ENCODE measurements around the gene TNFRSF8.
A peak's percentile ranks its signal among the peaks of the same experiment; 100 is the strongest.

The TNFRSF8 gene

DNA sequence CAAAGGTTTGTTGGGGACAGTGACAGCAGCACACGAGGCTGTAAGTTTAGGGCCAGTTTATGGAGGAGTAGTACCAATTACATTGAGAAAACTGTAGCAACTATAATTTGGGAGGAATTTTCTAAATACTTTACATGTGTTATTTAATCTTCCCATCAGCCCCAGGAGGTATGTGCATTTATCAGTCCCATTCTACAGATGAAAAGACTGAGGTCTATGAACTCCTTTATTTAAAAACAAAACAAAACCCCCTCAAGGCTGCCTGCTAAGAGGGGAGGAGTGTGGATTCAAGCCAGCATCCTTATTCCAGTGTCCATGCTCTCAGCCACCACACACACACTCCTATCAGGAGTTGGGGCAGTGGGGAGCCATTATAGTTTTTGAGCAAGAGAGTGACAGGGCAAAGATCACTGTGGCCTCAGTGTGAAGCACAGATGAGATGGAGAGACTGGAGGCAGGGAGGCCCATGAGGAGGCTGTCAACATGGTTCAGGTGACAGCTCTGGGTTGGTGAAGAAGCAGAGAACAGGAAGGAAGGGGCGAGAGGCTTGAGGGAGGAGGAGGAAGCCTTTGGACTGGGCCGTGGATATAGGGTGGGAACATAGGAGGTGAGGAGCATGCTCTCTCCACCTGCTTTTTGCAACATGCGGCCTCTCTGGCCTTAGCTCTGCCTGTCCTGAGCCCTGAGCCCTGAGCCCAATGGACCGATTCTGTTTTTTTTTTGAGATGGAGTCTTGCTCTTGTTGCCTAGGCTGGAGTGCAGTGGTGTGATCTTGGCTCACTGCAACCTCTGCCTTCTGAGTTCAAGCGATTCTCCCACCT lies 113.4 kb downstream of the TNFRSF8 start:
- no peak for DNase-seq (ENCODE audit: low read depth)

DNA sequence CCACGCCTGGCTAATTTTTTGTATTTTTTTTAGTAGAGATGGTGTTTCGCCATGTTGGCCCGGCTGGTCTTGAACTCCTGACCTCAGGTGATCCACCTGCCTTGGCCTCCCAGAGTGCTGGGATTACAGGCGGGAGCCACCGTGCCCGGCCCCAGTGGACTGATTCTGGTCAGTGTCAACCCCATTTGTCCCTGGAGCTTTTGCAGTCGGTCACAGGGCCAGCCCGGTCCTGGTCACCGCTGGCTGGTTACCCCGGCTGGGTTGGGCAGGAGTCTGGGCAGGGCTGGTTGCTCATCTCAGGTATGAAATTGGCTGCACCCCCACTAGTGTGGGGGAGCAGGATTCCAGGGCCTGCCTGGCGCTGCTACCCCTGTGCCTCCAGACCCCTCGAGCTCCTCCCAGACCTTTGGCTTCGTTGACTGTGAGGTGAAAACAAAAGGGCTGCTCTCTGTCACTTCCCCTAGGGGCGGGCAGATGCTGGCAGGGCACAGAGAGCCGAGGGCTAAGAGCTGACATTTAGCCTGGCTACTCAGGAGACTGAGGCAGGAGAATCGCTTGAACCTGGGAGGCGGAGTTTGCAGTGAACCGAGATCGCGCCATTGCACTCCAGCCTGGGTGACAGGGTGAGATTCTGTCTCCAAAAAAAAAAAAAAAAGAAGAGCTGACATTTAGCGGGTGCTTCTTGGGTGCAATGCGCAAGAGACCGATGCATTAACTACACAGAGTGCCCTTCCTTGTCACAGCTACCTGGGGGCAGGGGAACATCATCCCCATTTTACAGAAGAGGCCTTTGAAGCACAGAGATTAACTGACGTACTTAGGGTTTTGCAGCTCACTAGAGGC lies 114.3 kb downstream of the TNFRSF8 start:
- DNase-seq (ENCODE audit: low read depth), result no peak

DNA sequence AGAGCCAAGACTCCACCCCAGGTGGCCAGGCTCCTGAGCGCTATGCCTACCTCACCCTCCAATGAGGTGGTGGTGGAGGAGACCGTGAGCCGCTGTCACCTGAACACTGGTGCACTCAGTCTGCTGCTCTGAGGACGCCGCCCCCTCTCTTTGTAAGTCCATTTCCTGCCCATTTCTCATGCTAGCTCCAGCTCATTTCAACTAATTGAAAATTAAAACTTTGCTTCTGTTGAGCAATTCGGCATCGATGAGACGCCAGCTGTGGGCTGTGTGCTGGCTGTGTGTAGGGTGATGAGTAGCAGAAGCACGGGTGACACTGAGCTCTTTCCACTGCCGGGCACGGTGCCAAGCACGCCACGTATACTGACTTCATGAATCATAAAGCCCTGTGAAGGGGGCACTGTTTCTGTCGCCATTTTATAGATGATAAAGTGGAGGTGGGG lies 114.9 kb downstream of the TNFRSF8 start:
- DNase-seq (ENCODE audit: low read depth), result peak; percentile 85

DNA sequence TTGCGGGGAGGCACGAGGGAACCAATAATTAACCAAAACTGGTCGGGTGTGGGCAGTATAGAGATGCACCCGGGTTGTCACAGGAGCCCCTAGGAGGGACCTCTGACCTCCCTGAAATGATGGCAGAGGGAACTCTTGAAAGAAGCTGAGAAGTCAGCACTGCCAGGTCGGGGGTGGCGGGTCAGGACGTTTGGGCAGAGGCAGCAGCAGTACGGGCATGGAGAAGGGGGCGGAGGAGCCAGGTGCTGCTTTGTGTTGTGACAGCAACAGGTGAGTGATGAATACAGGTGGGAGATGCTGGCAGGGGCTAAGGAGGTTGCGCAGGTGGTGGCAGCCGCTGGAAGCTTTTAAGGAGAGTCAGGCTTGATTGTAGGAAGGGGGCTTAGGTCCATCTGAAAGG lies 115.4 kb downstream of the TNFRSF8 start:
- no peak for DNase-seq (ENCODE audit: low read depth)

DNA sequence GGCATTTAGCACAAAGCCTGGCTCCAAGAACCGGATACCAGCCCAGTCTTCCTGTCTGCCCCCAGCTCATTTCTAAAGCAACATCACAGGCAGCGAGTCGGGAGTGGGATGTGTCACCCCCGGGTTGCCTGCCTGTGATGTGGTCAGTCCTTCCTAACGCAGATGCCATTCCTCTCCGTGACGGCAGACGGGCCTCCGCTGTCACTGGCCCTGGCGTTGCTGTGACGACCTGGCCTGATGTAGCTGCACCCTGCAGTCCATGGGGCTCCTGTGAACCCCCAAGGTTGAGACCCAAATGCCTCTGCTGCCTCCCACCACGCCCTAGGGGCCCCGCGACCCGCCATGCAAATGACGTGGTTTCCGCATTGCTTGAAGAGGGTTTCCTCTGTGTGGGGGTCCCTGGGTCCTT lies 116.0 kb downstream of the TNFRSF8 start:
- peak; percentile 74 for DNase-seq (ENCODE audit: low read depth)

DNA sequence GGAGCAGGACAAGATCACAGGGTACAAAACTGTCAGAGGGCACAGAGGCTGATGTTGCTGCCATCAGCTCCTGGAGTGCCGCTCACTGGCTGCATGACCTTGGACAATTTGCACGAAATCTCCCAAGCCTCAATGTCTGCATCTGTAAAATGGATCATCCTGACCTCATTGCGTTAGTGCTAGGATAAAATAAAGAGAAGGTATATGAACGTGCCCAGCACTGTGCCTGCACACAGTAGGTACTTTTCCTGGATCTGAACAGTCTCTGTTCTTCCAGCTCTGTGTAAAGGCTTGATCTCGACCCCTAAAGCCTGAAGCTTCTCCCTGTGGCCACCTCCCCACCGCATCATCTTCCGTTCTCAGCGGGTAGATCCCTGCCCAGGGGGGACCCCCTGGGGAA lies 116.6 kb downstream of the TNFRSF8 start:
- DNase-seq (ENCODE audit: low read depth), result no peak

- DNase-seq (ENCODE audit: low read depth), result no peak
Observed at GRCh38 chr1:12180315-12180714, 117.2 kb downstream of the TNFRSF8 start.

DNA sequence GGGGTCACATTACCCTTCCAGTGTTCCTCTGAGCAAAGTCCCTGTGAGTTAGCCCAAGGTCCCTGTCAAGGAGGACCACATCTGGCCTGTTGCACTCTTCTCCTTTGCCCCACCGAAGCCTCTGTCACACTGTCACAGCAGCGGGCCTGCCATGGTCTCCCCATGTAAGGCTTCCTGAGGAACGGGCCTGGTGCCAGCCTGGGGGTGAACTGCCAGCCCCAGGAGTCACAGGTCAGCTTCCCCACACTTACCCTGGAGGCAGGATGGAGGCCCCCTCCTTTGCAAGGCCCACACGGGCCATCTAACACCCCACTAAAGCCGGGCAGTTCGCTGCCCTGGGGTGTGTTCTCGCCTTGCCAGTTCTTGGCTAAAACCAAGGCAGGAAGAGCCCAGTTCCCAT lies 117.8 kb downstream of the TNFRSF8 start:
- DNase-seq (ENCODE audit: low read depth), result no peak

- DNase-seq (ENCODE audit: low read depth), result no peak
Observed at GRCh38 chr1:12181568-12181967, 118.5 kb downstream of the TNFRSF8 start.

GRCh38 chr1:12182410-12182984 lies 119.4 kb downstream of the TNFRSF8 start:
- no peak for DNase-seq (ENCODE audit: low read depth)

- no peak for DNase-seq (ENCODE audit: low read depth)
Observed at GRCh38 chr1:12183095-12183794, 120.1 kb downstream of the TNFRSF8 start.

GRCh38 chr1:12184008-12184681 lies 121.0 kb downstream of the TNFRSF8 start:
- DNase-seq (ENCODE audit: low read depth), result no peak

GRCh38 chr1:12185036-12185917 lies 122.2 kb downstream of the TNFRSF8 start:
- no peak for DNase-seq (ENCODE audit: low read depth)

- no peak for DNase-seq (ENCODE audit: low read depth)
Observed at GRCh38 chr1:12185918-12186678, 123.0 kb downstream of the TNFRSF8 start.

DNA sequence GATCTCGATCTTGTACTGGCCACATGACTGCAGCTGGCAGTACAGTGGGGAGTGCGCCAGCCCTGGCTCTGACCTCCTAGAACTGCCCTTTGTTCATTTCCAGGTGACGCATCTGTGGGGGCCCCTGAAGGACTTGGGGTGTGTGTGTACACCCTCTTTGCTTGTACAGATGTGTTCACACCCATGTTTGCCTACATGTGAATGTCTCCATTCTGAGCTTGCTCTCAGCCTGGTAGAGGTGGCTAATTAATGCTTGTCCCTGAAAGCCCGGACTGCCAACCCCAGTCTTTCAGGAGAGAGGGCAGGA lies 123.5 kb downstream of the TNFRSF8 start:
- DNase-seq (ENCODE audit: low read depth), result no peak

GRCh38 chr1:12188115-12188514 lies 125.0 kb downstream of the TNFRSF8 start:
- no peak for DNase-seq (ENCODE audit: low read depth)

GRCh38 chr1:12188657-12189327 lies 125.7 kb downstream of the TNFRSF8 start:
- DNase-seq (ENCODE audit: low read depth), result no peak

DNA sequence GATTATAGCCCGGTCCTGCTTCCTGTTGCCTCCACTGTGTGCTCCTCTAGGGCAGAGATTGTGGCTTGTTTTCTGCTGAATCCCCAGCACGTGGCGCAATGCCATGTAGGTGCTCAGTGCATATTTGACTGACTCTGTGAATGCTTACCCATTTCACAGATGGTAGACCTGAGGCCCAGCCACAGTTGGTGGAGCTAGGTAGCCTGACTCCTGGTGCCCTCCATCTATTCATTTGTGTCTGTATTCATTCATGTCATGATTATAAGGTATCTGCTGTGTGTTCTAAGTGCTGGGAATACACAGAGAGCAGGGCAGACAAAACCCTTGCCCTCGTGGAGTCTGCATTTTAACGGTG lies 126.2 kb downstream of the TNFRSF8 start:
- DNase-seq (ENCODE audit: low read depth), result no peak

DNA sequence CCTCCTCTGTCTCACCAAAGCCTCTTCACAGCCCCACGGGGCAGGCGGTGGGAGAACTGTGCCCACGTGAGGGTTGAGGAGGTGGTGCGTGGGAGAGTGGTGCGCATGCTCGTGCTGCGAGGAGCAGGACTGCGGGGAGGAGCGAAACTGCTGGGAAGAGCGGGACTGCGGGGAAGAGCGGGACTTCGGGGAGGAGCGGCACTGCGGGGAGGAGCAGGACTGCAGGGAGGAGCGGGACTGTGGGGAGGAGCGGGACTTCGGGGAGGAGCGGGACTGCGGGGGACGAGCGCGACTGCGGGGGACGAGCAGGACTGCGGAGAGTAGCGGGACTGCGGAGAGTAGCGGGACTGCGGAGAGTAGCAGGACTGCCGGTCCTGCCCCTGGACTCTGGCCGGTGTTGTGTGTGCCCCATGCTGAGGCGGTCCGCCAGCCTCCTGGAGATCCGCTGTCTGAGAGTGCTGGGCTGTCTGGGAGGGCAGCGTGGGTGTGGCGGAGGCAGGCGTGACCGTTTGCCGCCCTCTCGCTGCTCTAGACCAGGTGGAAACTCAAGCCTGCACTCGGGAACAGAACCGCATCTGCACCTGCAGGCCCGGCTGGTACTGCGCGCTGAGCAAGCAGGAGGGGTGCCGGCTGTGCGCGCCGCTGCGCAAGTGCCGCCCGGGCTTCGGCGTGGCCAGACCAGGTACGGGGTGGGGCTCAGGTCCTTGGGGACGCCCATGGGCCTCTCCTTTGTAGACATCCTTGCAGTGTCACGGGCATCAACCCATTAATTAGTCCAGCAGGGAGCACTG lies 128.3 kb downstream of the TNFRSF8 start:
- DNase-seq (ENCODE audit: low read depth), result no peak
